AG04449 (cell line): Measurements from ENCODE around the gene PLEKHJ1.
"Not testable (repeated sequence)": the region's sequence is repeated elsewhere in the genome, so short reads cannot be mapped to it uniquely, and the experiment has no call there.

Experiments used
- CTCF ChIA-PET: fragments of 350-600 bp; formaldehyde crosslinking; extraction: SDS; loops from one replicate; lab custom pipeline; 2021; ENCODE audit warnings: antibody characterized with exemption; lab: Yijun Ruan, JAX
- POLR2A ChIA-PET: fragments of 400-600, 350-600 bp; formaldehyde crosslinking; extraction: SDS; loops from one replicate; lab custom pipeline; 2020; ENCODE audit warnings: antibody characterized with exemption, inconsistent platforms; lab: Yijun Ruan, JAX
- DNase-seq: peaks from one replicate; pipeline ENCODE4 v3.0.0-alpha.2; 2010; ENCODE audit warnings: low read depth, low spot score
- H3K4me3 ChIP-seq: 2 replicates; pipeline ENCODE4 v1.5.1; 2011; ENCODE audit warnings: low read depth, mild to moderate bottlenecking, control low read depth, low read length
- CTCF ChIP-seq: IDR thresholded peaks from one replicate; pipeline ENCODE4 v1.5.1; 2011; ENCODE audit warnings: mild to moderate bottlenecking, moderate library complexity, low read length, control low read depth, inconsistent platforms; ENCODE audit not compliant: insufficient read depth; ENCODE audit errors: missing control alignments

The PLEKHJ1 gene

DNA sequence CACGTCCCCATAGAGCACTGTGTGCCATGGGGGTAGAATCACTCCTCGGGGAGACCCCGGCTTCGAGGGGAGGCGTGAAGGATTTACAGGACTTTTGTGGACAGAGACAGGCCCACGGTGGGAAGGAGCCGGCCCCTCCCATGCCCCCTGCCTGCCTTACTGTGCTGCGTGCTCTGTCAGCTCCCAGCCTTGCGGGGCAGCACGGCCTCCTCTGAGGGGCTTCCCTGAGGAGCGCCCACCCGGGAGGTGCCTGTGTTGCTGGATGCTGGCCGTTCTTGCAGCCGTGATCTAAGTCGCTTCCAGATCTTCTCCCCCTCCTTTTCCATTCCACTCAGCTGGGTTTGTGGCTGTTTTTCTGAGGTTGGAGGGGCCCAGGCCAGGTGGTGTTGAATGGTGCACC lies 29.1 kb downstream of the PLEKHJ1 start:
- H3K4me3 ChIP-seq: no peak overlapping the region
- CTCF ChIA-PET: interaction anchor here (1.3 to 2.3 kb wide), 3 partner anchors 18 to 51 kb away, joined by 3 to 9 read pairs (median 7); partner anchors contain the start of gene PLEKHJ1
- no peak for DNase-seq
- POLR2A ChIA-PET: no interaction called here
- no peak for TF ChIP-seq CTCF

DNA sequence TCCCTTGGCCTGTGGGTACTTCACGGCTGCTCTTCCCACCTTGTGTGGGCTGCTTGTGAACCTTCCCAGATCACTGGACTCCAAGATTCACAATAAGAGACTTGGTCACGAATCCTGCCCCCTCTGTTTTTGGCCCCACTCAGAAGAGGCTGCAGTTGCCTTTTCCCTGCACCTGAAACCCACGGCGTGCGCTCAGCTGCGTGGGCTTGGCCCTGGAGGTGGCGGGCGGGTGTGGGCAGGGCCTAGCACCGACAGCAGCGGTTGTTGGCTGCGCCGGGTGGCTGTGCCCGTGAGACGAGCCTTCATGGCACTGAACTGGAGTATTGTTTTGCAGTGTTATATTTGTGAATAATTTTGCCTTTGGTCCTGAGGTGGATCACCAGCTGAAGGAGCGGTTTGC lies 33.8 kb downstream of the PLEKHJ1 start:
- H3K4me3 ChIP-seq: no peak overlapping the region
- ChIA-PET CTCF (interaction anchor here (1.6 to 1.7 kb wide), 2 partner anchors 13 to 114 kb away, joined by 4 read pairs; no protein-coding TSS in a partner anchor), POLR2A (interaction anchor here (0.9 to 1.2 kb wide), 2 partner anchors 16 to 33 kb away, joined by 3 read pairs; no protein-coding TSS in a partner anchor)
- no peak for DNase-seq
- TF ChIP-seq CTCF: no peak

DNA sequence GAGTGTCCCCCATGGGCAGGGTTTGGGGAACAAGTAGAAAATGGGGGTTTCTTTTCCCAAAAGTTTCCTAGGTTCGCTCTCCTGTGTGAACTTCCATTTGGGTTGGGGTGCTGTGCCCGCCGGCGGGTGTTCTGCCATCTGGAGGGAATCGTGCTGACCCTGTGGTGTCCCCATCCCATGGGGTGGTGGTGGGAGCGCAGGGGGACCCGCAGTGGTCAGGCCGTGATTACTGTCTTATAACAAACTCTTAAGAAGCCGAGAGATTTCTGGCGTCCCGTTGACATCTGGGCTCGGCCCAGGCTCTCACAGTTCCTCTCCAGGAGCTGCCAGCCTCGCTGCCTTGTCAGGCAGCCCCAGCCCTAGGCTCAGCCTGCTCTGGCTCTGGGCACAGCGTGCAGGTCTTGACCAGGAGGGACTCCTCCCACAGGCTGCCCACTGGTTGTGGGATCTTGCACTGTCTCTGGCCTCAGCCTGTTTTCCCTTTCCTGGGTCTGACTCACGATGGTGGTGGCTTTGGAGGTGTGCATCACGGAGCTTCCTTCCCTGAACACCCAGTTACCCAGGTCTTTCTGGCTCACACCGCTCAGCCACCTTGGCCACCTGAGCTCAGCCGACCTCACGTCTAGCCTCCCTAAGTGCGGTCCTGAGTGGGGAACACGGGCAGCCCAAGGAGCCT lies 34.5 kb downstream of the PLEKHJ1 start:
- DNase-seq: no peak
- H3K4me3 ChIP-seq: no peak overlapping the region
- ChIA-PET CTCF (interaction anchor here (1.6 kb wide), 1 partner anchor 114 kb away, joined by 4 read pairs; no protein-coding TSS in a partner anchor), POLR2A (interaction anchor here (0.9 kb wide), 1 partner anchor 15 kb away, joined by 3 read pairs; no protein-coding TSS in a partner anchor)
- no peak for TF ChIP-seq CTCF

- POLR2A ChIA-PET, H3K4me3 ChIP-seq, DNase-seq, CTCF ChIA-PET: not testable (repeated sequence)
Measured at GRCh38 chr19:2200624-2201294, 35.4 kb downstream of the PLEKHJ1 start.

GRCh38 chr19:2199861-2200623 lies 36.1 kb downstream of the PLEKHJ1 start:
- TF ChIP-seq CTCF: no peak
- ChIA-PET POLR2A (no interaction called here), CTCF (interaction anchor here (0.5 to 0.8 kb wide), 2 partner anchors 15 to 44 kb away, joined by 3 to 4 read pairs; no protein-coding TSS in a partner anchor)
- no peak for DNase-seq
- no peak overlapping the region for H3K4me3 ChIP-seq

DNA sequence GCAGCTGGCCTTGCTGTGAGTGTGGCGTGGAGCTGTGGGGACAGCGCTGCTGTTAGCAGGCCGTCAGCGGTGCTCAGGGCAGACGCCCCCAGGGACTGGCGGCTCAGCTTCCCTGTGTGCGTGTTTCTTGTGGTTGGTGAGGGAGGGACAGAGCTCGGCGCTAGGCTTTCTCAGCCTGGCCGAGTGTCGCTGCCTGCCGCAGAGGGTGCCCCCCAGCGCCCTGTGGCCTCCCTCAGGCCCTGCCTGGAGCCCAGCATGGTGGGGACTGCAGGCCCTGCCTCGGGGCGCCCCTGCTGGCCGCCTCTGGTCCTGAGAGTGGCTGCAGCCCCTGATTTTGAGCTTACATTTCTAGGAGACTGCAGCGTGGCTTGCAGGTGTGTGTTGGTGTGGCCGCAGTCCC lies 36.9 kb downstream of the PLEKHJ1 start:
- DNase-seq: no peak
- CTCF ChIA-PET: interaction anchor here (0.5 to 0.8 kb wide), 3 partner anchors 9 to 43 kb away, joined by 3 to 4 read pairs (median 3); no protein-coding TSS in a partner anchor
- H3K4me3 ChIP-seq: no peak overlapping the region
- POLR2A ChIA-PET: no interaction called here
- TF ChIP-seq CTCF: peak; percentile 40
